Transverse colon (tissue), 4 donors: ENCODE data around the gene AJM1. TPM values are rescaled to one million over a fixed set of nuclear protein-coding genes. Genes with fewer than 3 reads are reported as not detected.

Source experiments
- DNase-seq: peaks from one replicate; pipeline ENCODE4 v3.0.0-alpha.2; 2019
- H3K27ac ChIP-seq, 4 donors: fragments of 200-600 bp; sonication (generic); 2 replicates each; pipeline ENCODE4 v1.5.1; 2016 to 2018; ENCODE audit warnings: inconsistent platforms in 4 of 4
- H3K27me3 ChIP-seq: fragments of 200-600 bp; sonication (generic); 2 replicates; pipeline ENCODE4 v1.5.1; 2017; ENCODE audit warnings: inconsistent platforms
- H3K36me3 ChIP-seq, 4 donors: fragments of 200-600 bp; sonication (generic); 2 replicates each; pipeline ENCODE4 v1.5.1; 2017 to 2019; ENCODE audit warnings: inconsistent platforms in 4 of 4
- H3K4me1 ChIP-seq, 4 donors: fragments of 200-600 bp; sonication (generic); 2 replicates each; pipeline ENCODE4 v1.5.1; 2017 to 2020; ENCODE audit warnings: inconsistent platforms in 4 of 4
- H3K4me3 ChIP-seq, 4 donors: fragments of 200-600 bp; sonication (generic); 1 replicate in 1 of 4; 2 replicates in 3 of 4; pipeline versions ENCODE4 v1.5.1 to v1.6.1; 2017 to 2019; ENCODE audit warnings: inconsistent platforms in 4 of 4
- H3K9me3 ChIP-seq, 2 donors: fragments of 200-600 bp; sonication (generic); 2 replicates each; pipeline ENCODE4 v1.5.1; 2017 to 2019; ENCODE audit warnings: inconsistent platforms in 2 of 2
- EP300 ChIP-seq: sonication (generic); formaldehyde crosslinking; IDR thresholded peaks from one replicate; pipeline ENCODE4 v1.6.1; 2017; ENCODE audit warnings: antibody characterized with exemption, low read depth
- POLR2A ChIP-seq: fragments of 450-650 bp; IDR thresholded peaks from one replicate; pipeline ENCODE4 v1.6.1; 2016; ENCODE audit warnings: antibody characterized with exemption, mild to moderate bottlenecking, moderate library complexity
- POLR2AphosphoS5 ChIP-seq, 3 donors: sonication (generic); formaldehyde crosslinking; IDR thresholded peaks; one replicate each; pipeline ENCODE4 v1.6.1; 2016; ENCODE audit warnings: antibody characterized with exemption in 3 of 3
- WGBS, 2 donors: methylation state at CpG; one replicate each; pipeline ENCODE4 v1.1.5; 2018; ENCODE audit warnings: low coverage in 1 of 2; 5-methylcytosine and 5-hydroxymethylcytosine counted together
- in situ Hi-C, 4 donors: fragments of 200-750 bp; cut with MboI; loops; one replicate each; pipeline versions ENCODE4 v1.15.0 to v1.15.1; 2017; ENCODE audit warnings: low sequenced_read_pairs in 3 of 4, low pct_ligation_motif_present in 1 of 4, low pct_unique_long_range_greater_than_20kb in 1 of 4
- intact Hi-C: fragments of 100-400 bp; cut with DNase I; formaldehyde crosslinking; loops from one replicate; pipeline ENCODE4 v1.15.1; 2023; ENCODE audit warnings: low total_unique reads
- total RNA-seq, 4 donors: library from RNA; depleted of rRNA; stranded (reverse); fragments of >200 nt; gene quantifications; one replicate each; pipeline ENCODE4 v1.1.0, GENCODE V29; 2016
- TF ChIP-seq, protein P1 (sequence below), 5 experiments: fragments of 200-600 bp in 3 of 5; fragments of 450-650 bp in 2 of 5; sonication (generic) in 3 of 5; IDR thresholded peaks; 1 replicate in 2 of 5; 2 replicates in 3 of 5; pipeline ENCODE4 v1.5.1; 2016 to 2017; ENCODE audit warnings: antibody characterized with exemption in 5 of 5, inconsistent platforms in 3 of 5, mild to moderate bottlenecking in 2 of 5, moderate library complexity in 1 of 5

The AJM1 gene
- total RNA-seq, 4 donors from 2014 or later, result 9.8 to 26.5 (median 17.0) TPM

GRCh38 chr9:136806631-136807201, 35.6 kb upstream of the AJM1 start:
- no peak for TF ChIP-seq POLR2AphosphoS5 (IDR thresholded peaks at IDR 0.05)
- TF ChIP-seq, protein P1, sequence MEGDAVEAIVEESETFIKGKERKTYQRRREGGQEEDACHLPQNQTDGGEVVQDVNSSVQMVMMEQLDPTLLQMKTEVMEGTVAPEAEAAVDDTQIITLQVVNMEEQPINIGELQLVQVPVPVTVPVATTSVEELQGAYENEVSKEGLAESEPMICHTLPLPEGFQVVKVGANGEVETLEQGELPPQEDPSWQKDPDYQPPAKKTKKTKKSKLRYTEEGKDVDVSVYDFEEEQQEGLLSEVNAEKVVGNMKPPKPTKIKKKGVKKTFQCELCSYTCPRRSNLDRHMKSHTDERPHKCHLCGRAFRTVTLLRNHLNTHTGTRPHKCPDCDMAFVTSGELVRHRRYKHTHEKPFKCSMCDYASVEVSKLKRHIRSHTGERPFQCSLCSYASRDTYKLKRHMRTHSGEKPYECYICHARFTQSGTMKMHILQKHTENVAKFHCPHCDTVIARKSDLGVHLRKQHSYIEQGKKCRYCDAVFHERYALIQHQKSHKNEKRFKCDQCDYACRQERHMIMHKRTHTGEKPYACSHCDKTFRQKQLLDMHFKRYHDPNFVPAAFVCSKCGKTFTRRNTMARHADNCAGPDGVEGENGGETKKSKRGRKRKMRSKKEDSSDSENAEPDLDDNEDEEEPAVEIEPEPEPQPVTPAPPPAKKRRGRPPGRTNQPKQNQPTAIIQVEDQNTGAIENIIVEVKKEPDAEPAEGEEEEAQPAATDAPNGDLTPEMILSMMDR (IDR thresholded peaks at IDR 0.05), result no peak
- TF ChIP-seq EP300, result no peak
- TF ChIP-seq POLR2A, result no peak

DNA sequence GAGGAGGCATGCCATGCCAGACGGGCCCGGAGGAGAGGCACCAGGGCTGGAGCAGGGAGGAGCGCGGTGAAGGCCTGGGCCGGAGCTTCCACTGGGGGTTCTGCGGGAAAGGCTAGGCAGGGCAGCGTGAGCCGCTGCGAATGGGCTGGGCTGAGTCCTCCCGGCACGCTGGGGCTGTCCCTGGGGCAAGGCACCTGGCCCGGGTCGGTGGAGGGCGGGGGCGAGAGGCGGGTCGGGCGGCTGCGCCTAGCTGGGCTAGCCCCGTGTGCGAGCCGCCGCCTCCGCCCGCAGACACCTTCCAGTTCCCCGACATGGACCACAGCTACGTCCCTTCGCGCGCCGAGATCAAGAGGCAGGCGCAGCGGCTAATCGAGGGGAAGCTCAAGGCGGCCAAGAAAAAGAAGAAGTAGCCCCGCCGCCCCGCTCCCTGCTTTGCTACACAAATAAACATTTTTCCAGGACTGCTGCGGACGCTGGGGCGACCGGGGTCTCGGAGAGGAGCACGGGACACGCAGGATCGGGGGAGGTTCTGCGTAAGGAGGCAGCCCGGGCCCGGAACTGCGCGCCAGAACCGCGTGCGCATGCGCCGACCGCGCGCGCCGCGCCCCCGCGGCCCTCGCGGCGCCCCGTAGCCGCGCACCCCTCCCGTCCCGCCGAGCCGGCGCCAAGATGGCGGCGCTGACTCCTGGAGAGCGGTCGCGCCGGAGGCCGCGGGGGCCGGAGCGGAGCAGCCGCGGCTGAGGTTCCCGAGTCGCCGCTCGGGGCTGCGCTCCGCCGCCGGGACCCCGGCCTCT, 34.8 kb upstream of the AJM1 start, which contains the start of gene RABL6:
Gene RABL6, plus strand, starts transcription at position 668 of the 794 bp plus-strand sequence. CDS start 249 bp downstream, outside the sequence.
- H3K4me3 ChIP-seq, result peak within 1 kb of the TSS; percentile 91 to 99 (median 95)
- no peaks in the 10 kb centered on the region for H3K36me3 ChIP-seq
- H3K27ac ChIP-seq, result peak within 1 kb of the TSS; percentile 91 to 98 (median 94)
- H3K4me1 ChIP-seq, result peaks cover 23 to 41% (median 31%) of the 10 kb centered on the region in 4 donors
- TF ChIP-seq EP300 (no peak), POLR2A (peak; percentile 67), POLR2AphosphoS5 (IDR thresholded peaks at IDR 0.05) (peak; percentile 51 to 80 (median 67))
- TF ChIP-seq, protein P1 (IDR thresholded peaks at IDR 0.05), result no peak
- intact Hi-C loops (no loop called here), in situ Hi-C loops (no loop called here)
- H3K9me3 ChIP-seq, result no peaks in the 10 kb centered on the region
- WGBS, 2 donors, result 1% methylated on average over 30 of the region's 96 CpGs; no CpG with 5 or more reads in 1 of the 2 donors
- H3K27me3 ChIP-seq, result peaks cover 1% of the 10 kb centered on the region
- peak; percentile 81 for DNase-seq

More at GRCh38 chr9:136806631-136807201, 35.6 kb upstream of the AJM1 start:
- no peaks in the 10 kb centered on the region for H3K36me3 ChIP-seq
- in situ Hi-C loops (no loop called here), intact Hi-C loops (no loop called here)
- whole genome bisulfite sequencing, 2 donors, result 57% methylated on average over 25 of the region's 25 CpGs; no CpG with 5 or more reads in 1 of the 2 donors
- H3K4me3 ChIP-seq, result peak overlapping the region; percentile 34 to 99 (median 94)
- peak overlapping the region; percentile 91 to 98 (median 94) for H3K27ac ChIP-seq
- H3K4me1 ChIP-seq, result peaks cover 23 to 42% (median 32%) of the 10 kb centered on the region in 4 donors
- peaks cover 9% of the 10 kb centered on the region for H3K27me3 ChIP-seq
- no peaks in the 10 kb centered on the region for H3K9me3 ChIP-seq
- peak; percentile 4 for DNase-seq

GRCh38 chr9:136808075-136808805, 34.0 kb upstream of the AJM1 start:
- peak; percentile 35 for DNase-seq
- WGBS, 2 donors, result 0% methylated on average over 48 of the region's 93 CpGs; no CpG with 5 or more reads in 1 of the 2 donors
- Histone ChIP-seq H3K4me1 (peaks cover 23 to 41% (median 31%) of the 10 kb centered on the region in 4 donors), H3K27me3 (no peaks in the 10 kb centered on the region), H3K36me3 (peaks cover 0 to 7% (median 2%) of the 10 kb centered on the region in 4 donors), H3K27ac (peak overlapping the region; percentile 91 to 98 (median 94)), H3K9me3 (no peaks in the 10 kb centered on the region), H3K4me3 (peak overlapping the region; percentile 91 to 99 (median 95))
- TF ChIP-seq EP300 (no peak), POLR2A (no peak), POLR2AphosphoS5 (IDR thresholded peaks at IDR 0.05) (no peak)
- TF ChIP-seq, protein P1 (IDR thresholded peaks at IDR 0.05), result no peak
- intact Hi-C loops, result no loop called here
- in situ Hi-C loops, result no loop called here

GRCh38 chr9:136808806-136809158, 33.5 kb upstream of the AJM1 start:
- Histone ChIP-seq H3K4me1 (peaks cover 23 to 41% (median 31%) of the 10 kb centered on the region in 4 donors), H3K27ac (peak overlapping the region; percentile 91 to 98 (median 94)), H3K27me3 (no peaks in the 10 kb centered on the region), H3K4me3 (peak overlapping the region; percentile 91 to 99 (median 95)), H3K36me3 (peaks cover 0 to 7% (median 2%) of the 10 kb centered on the region in 4 donors), H3K9me3 (no peaks in the 10 kb centered on the region)
- no peak for DNase-seq
- TF ChIP-seq POLR2AphosphoS5 (IDR thresholded peaks at IDR 0.05), result no peak
- no peak for TF ChIP-seq EP300
- no peak for TF ChIP-seq POLR2A
- TF ChIP-seq, protein P1 (IDR thresholded peaks at IDR 0.05), result no peak
- in situ Hi-C loops, result no loop called here
- WGBS, 2 donors, result 4 to 8% methylated on average over 14 of the region's 14 CpGs
- intact Hi-C loops, result no loop called here
